Left lobe of liver (tissue), 2 donors: Measurements from ENCODE around the gene SAA2. TPM values are rescaled to one million over a fixed set of nuclear protein-coding genes. Genes with fewer than 3 reads are reported as not detected.
"Not testable (repeated sequence)": the region's sequence is repeated elsewhere in the genome, so short reads cannot be mapped to it uniquely, and the experiment has no call there.

Source experiments
- ATAC-seq: fragments of 200-7000 bp; cut with Tn5 transposase; one replicate; pipeline ENCODE4 v1.9.1; 2020; ENCODE audit warnings: mild to moderate bottlenecking, moderate library complexity
- DNase-seq: peaks from one replicate; pipeline ENCODE4 v3.0.0-alpha.2; 2020; ENCODE audit warnings: low spot score
- total RNA-seq: library from RNA; stranded (reverse); gene quantifications from one replicate; pipeline ENCODE4 v1.2.1, GENCODE V29; 2021
- donor health status: DM: no; HTN: no; CAD: no; lungs with moderate emphysema.
- donor health status: DM: no; HTN: yes; CAD: no.

Gene SAA2
- total RNA-seq: 26,068 TPM

DNA sequence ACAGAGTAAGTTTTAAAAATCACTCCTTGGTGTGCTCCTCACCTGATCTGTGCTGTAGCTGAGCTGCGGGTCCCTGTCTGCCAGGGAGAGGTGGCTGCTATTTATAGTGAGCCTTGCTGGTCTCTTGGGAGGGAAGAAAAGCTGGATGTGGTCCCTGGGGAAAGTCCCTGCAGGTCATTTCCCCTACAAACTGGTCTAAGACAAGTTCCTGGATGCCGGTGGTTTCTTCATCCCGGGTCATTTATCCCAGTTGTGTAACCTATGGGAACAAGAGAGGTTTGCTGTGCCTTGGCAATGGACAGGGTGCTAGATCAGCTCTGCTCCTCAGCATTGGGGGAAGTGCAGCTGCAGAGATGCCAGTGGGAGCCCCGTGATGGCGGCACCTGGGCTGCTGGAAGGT lies at the start of gene SAA2:
Gene SAA2 (minus strand): TSS at position 108 of the 400 bp plus-strand sequence. CDS start 657 bp downstream, outside the sequence.
- no peak for DNase-seq
- ATAC-seq: peak; percentile 58

GRCh38 chr11:18295316-18295715 lies 46.8 kb upstream of the SAA2 start:
- DNase-seq (no peak), ATAC-seq (no peak)

DNA sequence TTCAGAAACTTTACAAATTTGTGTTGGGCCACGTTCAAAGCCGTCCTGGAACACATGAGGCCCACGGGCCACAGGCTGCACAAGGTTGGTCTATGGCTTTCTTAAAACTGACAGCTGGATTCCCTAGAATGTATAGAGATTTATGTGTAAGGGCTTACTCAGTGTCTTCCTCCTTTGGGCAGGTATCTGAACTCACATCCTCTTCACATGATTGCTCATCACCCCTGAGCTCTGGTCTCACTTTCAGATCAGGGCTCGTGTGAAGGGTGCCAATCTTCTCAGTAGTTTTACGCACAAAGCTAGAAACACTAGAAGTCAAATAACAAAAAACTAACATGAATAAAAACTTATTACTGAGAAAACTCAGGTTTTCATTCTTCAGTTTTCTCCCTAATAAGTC lies 46.4 kb upstream of the SAA2 start:
- no peak for DNase-seq
- ATAC-seq: no peak

GRCh38 chr11:18288911-18289310 lies 40.4 kb upstream of the SAA2 start:
- ATAC-seq (no peak), DNase-seq (no peak)

GRCh38 chr11:18285841-18286240 lies 37.4 kb upstream of the SAA2 start:
- DNase-seq (no peak), ATAC-seq (no peak)

DNA sequence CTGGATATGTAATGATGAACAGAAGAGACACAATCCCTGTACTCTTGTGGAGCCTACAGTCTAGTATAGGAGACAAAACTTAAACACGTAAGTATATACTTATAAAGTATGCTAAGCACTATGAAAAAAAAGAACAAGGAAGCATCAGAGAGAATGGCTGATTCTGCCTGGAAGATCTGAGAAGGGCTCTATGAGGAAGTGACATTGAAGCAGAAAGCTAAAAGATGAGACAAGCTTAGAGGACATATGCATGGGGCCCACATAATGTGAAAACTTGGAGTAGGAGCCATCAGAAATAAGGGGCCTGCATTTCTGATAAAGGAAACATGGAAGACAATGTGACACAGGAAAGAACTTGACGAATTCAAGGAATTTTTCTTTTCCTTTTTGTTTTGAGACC lies 34.2 kb upstream of the SAA2 start:
- no peak for DNase-seq
- no peak for ATAC-seq

GRCh38 chr11:18280438-18281045 lies 32.1 kb upstream of the SAA2 start:
- DNase-seq (no peak), ATAC-seq (no peak)

DNA sequence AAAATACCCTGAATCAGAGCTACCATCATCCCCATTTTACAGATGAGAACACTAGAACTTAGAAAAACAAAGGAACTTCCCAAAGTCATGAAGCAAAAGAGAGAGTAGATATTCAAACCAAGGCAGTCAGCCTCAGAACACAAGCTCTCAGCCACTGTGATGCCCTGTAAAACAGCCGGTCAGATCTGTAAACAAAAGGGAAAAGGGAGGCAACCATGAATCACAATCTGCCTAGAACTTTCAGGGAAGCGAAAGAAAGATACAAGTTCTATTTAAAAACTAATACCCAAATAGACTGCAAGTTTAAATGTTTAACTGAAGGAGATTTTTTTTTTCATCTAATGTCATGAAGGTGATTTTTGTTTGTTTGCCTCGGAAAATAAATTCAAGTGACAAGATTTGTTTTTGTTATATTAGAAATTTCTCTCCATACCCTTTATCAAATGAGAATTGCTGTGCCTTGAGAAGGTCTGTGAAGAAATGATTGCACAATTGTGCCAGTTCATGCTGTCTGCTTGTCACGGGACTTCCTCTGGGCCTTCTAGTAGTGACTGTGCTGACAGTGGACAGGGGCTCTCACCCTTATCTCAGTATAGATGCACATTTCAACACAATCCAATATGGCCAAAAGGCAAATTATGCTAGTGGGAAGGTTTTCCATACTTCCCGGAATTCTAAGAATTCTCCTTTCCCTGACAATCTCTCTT lies 29.2 kb upstream of the SAA2 start:
- ATAC-seq (peak; percentile 47), DNase-seq (no peak)

DNA sequence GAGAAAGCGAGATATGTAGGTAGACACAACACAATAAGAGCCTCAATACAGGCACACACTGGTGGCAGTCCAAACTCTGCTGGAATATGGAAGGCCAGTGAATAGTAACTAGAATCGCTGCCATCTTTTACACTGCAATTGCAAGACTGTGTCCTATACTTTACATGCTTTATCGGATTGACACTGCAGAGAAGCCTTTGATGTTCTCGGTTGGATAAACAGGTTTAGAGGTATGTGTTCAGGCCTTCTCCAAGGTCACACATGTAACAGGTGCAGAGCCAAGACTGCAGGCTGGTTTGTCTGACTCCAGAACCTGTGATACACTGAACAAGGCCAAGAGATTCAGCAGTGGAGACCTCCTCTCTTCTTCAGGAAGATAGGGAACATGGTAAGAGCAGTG lies 22.7 kb upstream of the SAA2 start:
- DNase-seq (no peak), ATAC-seq (no peak)

DNA sequence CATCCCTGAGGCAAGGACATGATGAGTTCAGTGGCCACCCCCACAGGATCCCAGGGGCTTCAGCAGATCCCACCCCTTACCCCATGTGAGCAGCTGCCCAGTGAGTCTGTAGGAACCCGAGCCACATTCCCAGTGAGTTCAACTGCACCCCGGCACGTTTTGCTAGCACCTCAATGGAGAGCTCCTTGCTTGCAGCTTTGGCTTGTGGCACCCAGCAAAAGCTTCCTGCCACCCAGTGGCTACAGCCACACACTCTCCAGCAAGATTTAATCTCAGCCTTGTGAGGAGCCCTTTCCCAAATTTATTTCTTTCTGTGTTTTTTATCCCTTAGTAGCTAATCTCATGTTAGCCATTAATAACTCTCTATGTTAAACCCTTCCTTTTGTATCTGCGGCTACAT lies 21.6 kb upstream of the SAA2 start:
- ATAC-seq (peak; percentile 55), DNase-seq (no peak)

- ATAC-seq: not testable (repeated sequence)
Measured at GRCh38 chr11:18269252-18269651, 20.8 kb upstream of the SAA2 start.

DNA sequence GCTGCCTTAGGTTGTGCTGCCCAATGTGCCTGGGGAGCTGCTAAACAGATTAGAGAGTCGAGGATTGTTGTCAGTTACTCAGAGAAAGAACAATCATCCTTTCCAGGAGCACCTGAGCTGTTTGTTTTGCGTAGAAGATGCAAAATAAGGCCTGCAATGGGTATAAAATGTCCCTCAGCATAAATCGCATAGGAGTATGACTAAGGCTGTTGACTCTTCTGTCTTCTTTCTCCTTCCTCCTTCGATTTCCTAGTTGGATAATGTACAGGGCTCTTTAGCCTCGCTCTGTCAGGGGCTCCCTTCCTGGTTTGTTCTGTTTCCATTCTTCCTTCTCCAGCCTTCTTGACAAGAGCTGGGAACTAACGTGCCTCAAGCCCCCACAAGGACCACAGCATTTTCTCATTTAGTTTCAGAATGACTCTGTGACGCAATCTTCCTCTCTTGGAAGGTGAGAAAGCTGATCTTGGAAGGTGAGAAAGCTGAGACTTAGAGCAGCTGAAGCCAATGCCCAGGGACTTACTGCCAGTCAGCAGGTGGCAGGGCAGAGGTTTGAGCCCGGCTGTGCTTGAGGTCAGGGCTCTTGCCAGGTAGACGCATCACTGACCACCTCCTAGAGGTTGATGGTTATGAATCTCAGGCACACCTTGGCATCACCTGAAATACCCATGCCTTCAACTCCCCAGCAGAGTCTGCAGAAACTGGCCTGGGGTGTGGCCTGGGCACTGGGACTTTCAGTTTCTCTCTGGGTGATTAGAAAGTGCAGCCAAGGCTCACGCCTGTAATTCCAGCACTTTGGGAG lies 19.1 kb upstream of the SAA2 start:
- ATAC-seq: peak; percentile 63
- DNase-seq: not testable (repeated sequence)

More at GRCh38 chr11:18269252-18269651, 20.8 kb upstream of the SAA2 start:
- DNase-seq: not testable (repeated sequence)

GRCh38 chr11:18265949-18266348 lies 17.5 kb upstream of the SAA2 start, which contains the start of gene SAA1:
Gene SAA1, plus strand, starts transcription at chr11:18266264. Its CDS starts 624 bp downstream, at chr11:18266888.
- ATAC-seq (peak; percentile 51), DNase-seq (peak; percentile 68)

- no peak for ATAC-seq
- DNase-seq: no peak
Measured at GRCh38 chr11:18264677-18265555, 16.4 kb upstream of the SAA2 start.

GRCh38 chr11:18264035-18264434 lies 15.6 kb upstream of the SAA2 start:
- ATAC-seq (no peak), DNase-seq (no peak)

DNA sequence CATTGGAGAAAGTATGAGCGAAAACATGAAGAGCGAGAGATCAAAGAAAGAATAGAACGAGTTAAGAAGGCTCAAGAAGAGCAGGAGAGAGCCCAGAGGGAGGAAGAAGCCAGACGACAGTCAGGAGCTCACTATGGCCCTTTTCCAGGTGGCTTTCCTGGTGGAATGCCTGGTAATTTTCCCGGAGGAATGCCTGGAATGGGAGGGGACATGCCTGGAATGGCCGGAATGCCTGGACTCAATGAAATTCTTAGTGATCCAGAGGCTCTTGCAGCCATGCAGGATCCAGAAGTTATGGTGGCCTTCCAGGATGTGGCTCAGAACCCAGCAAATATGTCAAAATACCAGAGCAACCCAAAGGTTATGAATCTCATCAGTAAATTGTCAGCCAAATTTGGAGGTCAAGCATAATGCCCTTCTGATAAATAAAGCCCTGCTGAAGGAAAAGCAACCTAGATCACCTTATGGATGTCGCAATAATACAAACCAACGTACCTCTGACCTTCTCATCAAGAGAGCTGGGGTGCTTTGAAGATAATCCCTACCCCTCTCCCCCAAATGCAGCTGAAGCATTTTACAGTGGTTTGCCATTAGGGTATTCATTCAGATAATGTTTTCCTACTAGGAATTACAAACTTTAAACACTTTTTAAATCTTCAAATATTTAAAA lies 14.3 kb upstream of the SAA2 start:
- ATAC-seq, DNase-seq: not testable (repeated sequence)

- ATAC-seq (no peak), DNase-seq (no peak)
Measured at GRCh38 chr11:18261721-18262120, 13.3 kb upstream of the SAA2 start.

GRCh38 chr11:18259259-18259658 lies 10.8 kb upstream of the SAA2 start:
- DNase-seq: peak; percentile 75
- peak; percentile 85 for ATAC-seq

DNA sequence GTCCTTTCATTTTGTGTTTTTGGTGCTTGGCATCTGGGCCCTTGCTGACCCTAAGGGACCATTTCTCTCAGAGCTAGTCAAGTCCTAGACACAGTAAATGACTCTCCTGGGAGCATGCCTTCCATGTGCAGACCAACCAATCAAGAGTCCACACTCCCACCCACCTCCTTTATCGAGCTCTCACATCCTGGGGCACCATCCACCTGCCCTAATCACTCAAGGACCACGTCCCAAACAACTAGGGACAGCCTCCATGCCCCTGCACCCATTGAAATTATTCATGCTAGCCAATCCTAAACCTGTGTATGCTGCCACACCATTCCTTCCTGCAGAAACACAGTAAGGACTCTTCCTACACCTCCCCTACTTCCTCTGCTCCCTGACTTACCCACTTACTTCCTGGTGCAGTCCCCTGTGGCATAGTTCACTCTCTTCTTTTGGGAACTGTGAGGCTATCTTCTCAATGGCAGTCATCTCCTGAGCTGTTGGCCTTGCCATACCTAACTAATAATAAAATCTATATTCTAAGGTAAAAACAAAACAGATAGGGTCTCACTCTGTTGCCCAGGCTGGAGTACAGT lies 6.4 kb upstream of the SAA2 start:
- no peak for DNase-seq
- no peak for ATAC-seq
